Measurements from ENCODE around the gene SULT6B1.
"Not testable (repeated sequence)": the region's sequence is repeated elsewhere in the genome, so short reads cannot be mapped to it uniquely, and the experiment has no call there.

Gene SULT6B1

GRCh38 chr2:37198681-37199065, 10.2 kb upstream of the SULT6B1 start:
- POLR2A ChIA-PET: no interaction called here
- Histone ChIP-seq H3K27ac (ENCODE audit: insufficient read depth in 1 of 2, low read depth in 1 of 2, low read length in 2 of 2, poor library complexity in 1 of 2, severe bottlenecking in 2 of 2) (no peak overlapping the region), H3K4me3 (ENCODE audit: control insufficient read depth in 1 of 7, extremely low read depth in 1 of 7, insufficient read depth in 4 of 7, low read depth in 2 of 7, low read length in 6 of 7) (no peak overlapping the region), H3K36me3 (ENCODE audit: control insufficient read depth in 4 of 4, insufficient read depth in 4 of 4, low read length in 3 of 4) (peaks cover 8 to 34% (median 15%) of the 10 kb centered on the region in 4 experiments), H3K9me3 (ENCODE audit: control extremely low read depth in 1 of 5, control insufficient read depth in 4 of 5, insufficient read depth in 2 of 5, low read depth in 1 of 5, low read length in 4 of 5) (peaks cover 0 to 3% (median 0%) of the 10 kb centered on the region in 5 experiments), H3K27me3 (replicated peaks in 2 of 5; ENCODE audit: control insufficient read depth in 4 of 5, insufficient read depth in 5 of 5, low read length in 4 of 5) (no peaks in the 10 kb centered on the region), H3K4me1 (ENCODE audit: control extremely low read depth in 1 of 4, control insufficient read depth in 4 of 4, insufficient read depth in 4 of 4, low read length in 3 of 4) (peaks cover 6 to 34% (median 18%) of the 10 kb centered on the region in 4 experiments)
- WGBS (ENCODE audit: insufficient coverage): 100% methylated on average over 4 of the region's 8 CpGs
- DNase-seq: no peak
- CTCF ChIA-PET: interaction anchor here (1.0 to 3.7 kb wide), 2 partner anchors 30 to 33 kb away, joined by 3 to 9 read pairs; partner anchors contain the start of genes CEBPZ and NDUFAF7

DNA sequence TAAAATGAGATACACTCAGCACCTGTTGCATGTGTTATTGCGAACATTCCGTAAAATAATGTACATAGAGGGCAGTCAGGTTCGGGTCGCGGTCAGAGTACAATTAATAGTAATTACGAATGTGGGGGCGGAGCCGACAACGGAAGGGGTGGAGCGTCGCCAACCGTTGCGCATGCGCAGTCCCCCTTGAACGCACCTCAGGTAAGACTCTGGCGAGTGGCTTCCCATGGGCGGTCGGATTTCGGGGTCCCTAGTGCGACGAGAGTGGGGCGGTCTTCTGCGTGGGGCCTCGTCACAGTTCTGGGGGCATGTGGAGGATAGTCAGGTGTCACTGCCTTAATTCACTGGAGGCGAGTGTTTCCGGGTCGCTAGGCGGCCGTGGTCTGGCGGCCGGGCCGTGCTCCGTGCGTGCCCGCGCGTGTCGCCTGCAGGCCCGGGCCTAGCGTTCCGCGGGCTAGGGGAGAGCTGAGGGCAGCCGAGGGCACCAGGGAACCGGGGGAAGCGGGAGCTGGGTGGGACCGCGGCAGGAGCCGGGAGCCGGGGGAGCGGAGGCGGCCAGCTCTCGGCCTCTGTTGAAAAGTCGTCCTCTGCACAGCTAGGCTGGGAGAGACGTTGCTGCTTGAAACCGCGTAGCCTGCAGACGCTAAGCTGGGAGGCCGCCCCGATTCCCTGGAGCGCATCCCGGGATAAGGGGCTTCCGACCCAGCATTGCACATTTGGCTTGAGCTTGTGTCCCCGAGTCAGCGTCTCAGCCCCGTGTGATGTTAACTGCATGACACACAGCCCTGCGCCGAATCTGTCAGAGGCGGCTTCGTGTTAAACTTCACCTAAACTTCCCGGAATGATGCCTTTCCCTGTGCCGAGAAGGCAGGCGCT, 8.1 kb upstream of the SULT6B1 start, which contains the start of gene CEBPZOS:
TSS of gene CEBPZOS (plus strand) at position 177 of the 876 bp plus-strand sequence. CDS start 3,209 bp downstream, outside the sequence.
- POLR2A ChIA-PET: no interaction called here
- peak; percentile 85 to 91 (median 90) for DNase-seq
- CTCF ChIA-PET: interaction anchor here (1.4 to 1.6 kb wide), 2 partner anchors 12 to 27 kb away, joined by 3 to 4 read pairs; no protein-coding TSS in a partner anchor

GRCh38 chr2:37195862-37196319, 7.4 kb upstream of the SULT6B1 start:
- CTCF ChIA-PET; POLR2A ChIA-PET; H3K9me3 ChIP-seq (ENCODE audit: control extremely low read depth in 1 of 5, control insufficient read depth in 4 of 5, insufficient read depth in 2 of 5, low read depth in 1 of 5, low read length in 4 of 5); DNase-seq; H3K27me3 ChIP-seq (replicated peaks in 2 of 5; ENCODE audit: control insufficient read depth in 4 of 5, insufficient read depth in 5 of 5, low read length in 4 of 5): not testable (repeated sequence)
- 84% methylated on average over 14 of the region's 20 CpGs for WGBS (ENCODE audit: insufficient coverage)
- H3K36me3 ChIP-seq (ENCODE audit: control insufficient read depth in 4 of 4, insufficient read depth in 4 of 4, low read length in 3 of 4): peaks cover 4 to 16% (median 5%) of the 10 kb centered on the region in 4 experiments
- H3K4me1 ChIP-seq (ENCODE audit: control extremely low read depth in 1 of 4, control insufficient read depth in 4 of 4, insufficient read depth in 4 of 4, low read length in 3 of 4): peaks cover 6 to 21% (median 13%) of the 10 kb centered on the region in 4 experiments
- H3K4me3 ChIP-seq (ENCODE audit: control insufficient read depth in 1 of 7, extremely low read depth in 1 of 7, insufficient read depth in 4 of 7, low read depth in 2 of 7, low read length in 6 of 7): peak overlapping the region in 6 of 7 experiments; percentile 63 to 89 (median 80)
- peak overlapping the region; percentile 84 to 87 for H3K27ac ChIP-seq (ENCODE audit: insufficient read depth in 1 of 2, low read depth in 1 of 2, low read length in 2 of 2, poor library complexity in 1 of 2, severe bottlenecking in 2 of 2)

More for the DNA sequence above, 8.1 kb upstream of the SULT6B1 start, which contains the start of gene CEBPZOS:
- no peaks in the 10 kb centered on the region for H3K27me3 ChIP-seq (replicated peaks in 2 of 5; ENCODE audit: control insufficient read depth in 4 of 5, insufficient read depth in 5 of 5, low read length in 4 of 5)
- peaks cover 6 to 26% (median 14%) of the 10 kb centered on the region in 4 experiments for H3K4me1 ChIP-seq (ENCODE audit: control extremely low read depth in 1 of 4, control insufficient read depth in 4 of 4, insufficient read depth in 4 of 4, low read length in 3 of 4)
- H3K9me3 ChIP-seq (ENCODE audit: control extremely low read depth in 1 of 5, control insufficient read depth in 4 of 5, insufficient read depth in 2 of 5, low read depth in 1 of 5, low read length in 4 of 5): no peaks in the 10 kb centered on the region
- H3K36me3 ChIP-seq (ENCODE audit: control insufficient read depth in 4 of 4, insufficient read depth in 4 of 4, low read length in 3 of 4): peaks cover 4 to 22% (median 6%) of the 10 kb centered on the region in 4 experiments
- peak within 1 kb of the TSS; percentile 58 to 89 (median 79) for H3K4me3 ChIP-seq (ENCODE audit: control insufficient read depth in 1 of 7, extremely low read depth in 1 of 7, insufficient read depth in 4 of 7, low read depth in 2 of 7, low read length in 6 of 7)
- H3K27ac ChIP-seq (ENCODE audit: insufficient read depth in 1 of 2, low read depth in 1 of 2, low read length in 2 of 2, poor library complexity in 1 of 2, severe bottlenecking in 2 of 2): peak within 1 kb of the TSS; percentile 84 to 87
- WGBS (ENCODE audit: insufficient coverage): under 1% methylated on average over 70 of the region's 72 CpGs

GRCh38 chr2:37192551-37192950, 4.1 kb upstream of the SULT6B1 start:
- POLR2A ChIA-PET: no interaction called here
- Histone ChIP-seq H3K9me3 (ENCODE audit: control extremely low read depth in 1 of 5, control insufficient read depth in 4 of 5, insufficient read depth in 2 of 5, low read depth in 1 of 5, low read length in 4 of 5) (no peaks in the 10 kb centered on the region), H3K36me3 (ENCODE audit: control insufficient read depth in 4 of 4, insufficient read depth in 4 of 4, low read length in 3 of 4) (no peaks in the 10 kb centered on the region), H3K27ac (ENCODE audit: insufficient read depth in 1 of 2, low read depth in 1 of 2, low read length in 2 of 2, poor library complexity in 1 of 2, severe bottlenecking in 2 of 2) (no peak overlapping the region), H3K4me1 (ENCODE audit: control extremely low read depth in 1 of 4, control insufficient read depth in 4 of 4, insufficient read depth in 4 of 4, low read length in 3 of 4) (peaks cover 7 to 14% (median 11%) of the 10 kb centered on the region in 4 experiments), H3K4me3 (ENCODE audit: control insufficient read depth in 1 of 7, extremely low read depth in 1 of 7, insufficient read depth in 4 of 7, low read depth in 2 of 7, low read length in 6 of 7) (no peak overlapping the region), H3K27me3 (replicated peaks in 2 of 5; ENCODE audit: control insufficient read depth in 4 of 5, insufficient read depth in 5 of 5, low read length in 4 of 5) (no peaks in the 10 kb centered on the region)
- CTCF ChIA-PET: no interaction called here
- WGBS (ENCODE audit: insufficient coverage): no CpG with 5 or more reads among the region's 1 CpG
- DNase-seq: no peak

DNA sequence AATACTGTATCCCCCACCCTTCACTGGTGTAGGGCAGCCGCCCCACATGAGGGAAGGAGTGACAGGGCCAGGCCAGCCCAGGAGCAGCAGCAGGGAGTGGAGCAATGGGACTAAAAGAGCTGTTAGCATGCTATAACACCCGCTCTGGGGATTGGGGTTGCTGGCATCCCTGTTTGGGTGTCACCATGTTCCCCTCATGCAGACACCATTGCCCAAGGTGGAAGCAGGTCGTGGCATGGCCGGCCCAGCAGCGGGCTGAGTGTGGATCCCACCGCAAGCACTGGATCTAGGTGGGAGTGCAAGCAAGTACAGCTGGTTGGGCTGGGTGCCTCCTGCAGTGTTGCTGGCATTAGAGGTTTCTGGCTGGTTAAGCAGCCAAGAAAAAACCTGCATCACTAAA, 3.3 kb upstream of the SULT6B1 start:
- H3K27ac ChIP-seq (ENCODE audit: insufficient read depth in 1 of 2, low read depth in 1 of 2, low read length in 2 of 2, poor library complexity in 1 of 2, severe bottlenecking in 2 of 2): no peak overlapping the region
- H3K36me3 ChIP-seq (ENCODE audit: control insufficient read depth in 4 of 4, insufficient read depth in 4 of 4, low read length in 3 of 4): no peaks in the 10 kb centered on the region
- POLR2A ChIA-PET: interaction anchor here (0.7 kb wide), 1 partner anchor 40 kb away, joined by 4 read pairs; no protein-coding TSS in a partner anchor
- peaks cover 0 to 6% (median 5%) of the 10 kb centered on the region in 4 experiments for H3K4me1 ChIP-seq (ENCODE audit: control extremely low read depth in 1 of 4, control insufficient read depth in 4 of 4, insufficient read depth in 4 of 4, low read length in 3 of 4)
- WGBS (ENCODE audit: insufficient coverage): 100% methylated on average over 5 of the region's 6 CpGs
- CTCF ChIA-PET: interaction anchor here (0.6 to 1.0 kb wide), 2 partner anchors 12 to 57 kb away, joined by 3 read pairs; no protein-coding TSS in a partner anchor
- DNase-seq: no peak
- H3K27me3 ChIP-seq (replicated peaks in 2 of 5; ENCODE audit: control insufficient read depth in 4 of 5, insufficient read depth in 5 of 5, low read length in 4 of 5): no peaks in the 10 kb centered on the region
- no peaks in the 10 kb centered on the region for H3K9me3 ChIP-seq (ENCODE audit: control extremely low read depth in 1 of 5, control insufficient read depth in 4 of 5, insufficient read depth in 2 of 5, low read depth in 1 of 5, low read length in 4 of 5)
- H3K4me3 ChIP-seq (ENCODE audit: control insufficient read depth in 1 of 7, extremely low read depth in 1 of 7, insufficient read depth in 4 of 7, low read depth in 2 of 7, low read length in 6 of 7): no peak overlapping the region

DNA sequence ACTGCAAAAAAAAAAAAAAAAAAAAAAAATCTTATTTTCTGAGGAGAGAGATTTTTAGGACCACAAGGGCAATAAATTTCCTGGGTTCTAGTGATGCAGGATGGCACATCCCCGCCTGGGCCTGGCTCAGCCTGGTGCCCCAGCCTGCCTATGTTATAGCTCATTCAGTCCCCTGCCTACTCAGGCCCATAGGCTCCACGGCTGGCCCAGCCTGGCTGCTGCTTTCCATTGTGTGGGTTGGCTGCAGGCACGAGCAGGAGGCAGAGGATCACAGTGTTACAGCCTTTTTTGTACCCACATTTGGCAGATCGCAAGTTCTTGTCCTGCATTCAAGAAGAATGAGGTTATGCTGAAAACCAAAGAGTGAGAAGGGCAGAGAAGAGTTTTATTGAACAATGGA, 2.8 kb upstream of the SULT6B1 start:
- ChIA-PET POLR2A (interaction anchor here (0.7 kb wide), 1 partner anchor 41 kb away, joined by 4 read pairs; no protein-coding TSS in a partner anchor), CTCF (interaction anchor here (1.0 to 2.3 kb wide), 2 partner anchors 12 to 23 kb away, joined by 3 to 9 read pairs; no protein-coding TSS in a partner anchor)
- DNase-seq: no peak
- H3K9me3 ChIP-seq (ENCODE audit: control extremely low read depth in 1 of 5, control insufficient read depth in 4 of 5, insufficient read depth in 2 of 5, low read depth in 1 of 5, low read length in 4 of 5): no peaks in the 10 kb centered on the region
- no peaks in the 10 kb centered on the region for H3K36me3 ChIP-seq (ENCODE audit: control insufficient read depth in 4 of 4, insufficient read depth in 4 of 4, low read length in 3 of 4)
- 97% methylated on average over 4 of the region's 4 CpGs for WGBS (ENCODE audit: insufficient coverage)
- peaks cover 0 to 2% (median 0%) of the 10 kb centered on the region in 5 experiments for H3K27me3 ChIP-seq (replicated peaks in 2 of 5; ENCODE audit: control insufficient read depth in 4 of 5, insufficient read depth in 5 of 5, low read length in 4 of 5)
- no peak overlapping the region for H3K27ac ChIP-seq (ENCODE audit: insufficient read depth in 1 of 2, low read depth in 1 of 2, low read length in 2 of 2, poor library complexity in 1 of 2, severe bottlenecking in 2 of 2)
- no peak overlapping the region for H3K4me3 ChIP-seq (ENCODE audit: control insufficient read depth in 1 of 7, extremely low read depth in 1 of 7, insufficient read depth in 4 of 7, low read depth in 2 of 7, low read length in 6 of 7)
- H3K4me1 ChIP-seq (ENCODE audit: control extremely low read depth in 1 of 4, control insufficient read depth in 4 of 4, insufficient read depth in 4 of 4, low read length in 3 of 4): peaks cover 0 to 5% (median 4%) of the 10 kb centered on the region in 4 experiments
